Endothelial cell (in vitro differentiated cells): ENCODE results near the gene HEPN1. TPM values are rescaled to one million over a fixed set of nuclear protein-coding genes. Genes with fewer than 3 reads are reported as not detected.

Experiments
- DNase-seq: peaks from one replicate; pipeline ENCODE4 v3.0.0; 2021; ENCODE audit warnings: low spot score
- H3K27ac Mint-ChIP-seq: one replicate; pipeline ENCODE4 v1.8.0; 2021; ENCODE audit warnings: mixed read lengths, inconsistent platforms; ENCODE audit not compliant: unreplicated experiment
- H3K27me3 Mint-ChIP-seq: one replicate; pipeline ENCODE4 v1.8.0; 2021; ENCODE audit warnings: mild to moderate bottlenecking, moderate library complexity, mixed read lengths, inconsistent platforms; ENCODE audit not compliant: unreplicated experiment
- H3K36me3 Mint-ChIP-seq: one replicate; pipeline ENCODE4 v1.8.0; 2021; ENCODE audit warnings: mild to moderate bottlenecking, low read depth, mixed read lengths, inconsistent platforms; ENCODE audit not compliant: unreplicated experiment
- H3K4me1 Mint-ChIP-seq: one replicate; pipeline ENCODE4 v1.8.0; 2021; ENCODE audit warnings: mild to moderate bottlenecking, mixed read lengths, inconsistent platforms; ENCODE audit not compliant: unreplicated experiment
- H3K4me3 Mint-ChIP-seq: one replicate; pipeline ENCODE4 v1.8.0; 2021; ENCODE audit warnings: mild to moderate bottlenecking, mixed read lengths, inconsistent platforms; ENCODE audit not compliant: unreplicated experiment
- H3K9me3 Mint-ChIP-seq: one replicate; pipeline ENCODE4 v1.8.0; 2021; ENCODE audit warnings: mixed read lengths, inconsistent platforms; ENCODE audit not compliant: unreplicated experiment
- total RNA-seq: library from RNA; stranded (reverse); fragmentation: NEBNext Ultra II Directional; extraction: Animal tissue kit (Norgen Biotek cat#: 25700); gene quantifications from one replicate; pipeline ENCODE4 v1.2.1, GENCODE V29; 2021; ENCODE audit not compliant: unreplicated experiment
- TF ChIP-seq, protein P1 (sequence below): fragments of 200-600 bp; sonication (generic); IDR thresholded peaks from one replicate; pipeline ENCODE4 v1.5.0; 2021; ENCODE audit warnings: antibody characterized with exemption; ENCODE audit not compliant: unreplicated experiment

Gene HEPN1
- total RNA-seq, 1 donor from 2014 or later = not detected

DNA sequence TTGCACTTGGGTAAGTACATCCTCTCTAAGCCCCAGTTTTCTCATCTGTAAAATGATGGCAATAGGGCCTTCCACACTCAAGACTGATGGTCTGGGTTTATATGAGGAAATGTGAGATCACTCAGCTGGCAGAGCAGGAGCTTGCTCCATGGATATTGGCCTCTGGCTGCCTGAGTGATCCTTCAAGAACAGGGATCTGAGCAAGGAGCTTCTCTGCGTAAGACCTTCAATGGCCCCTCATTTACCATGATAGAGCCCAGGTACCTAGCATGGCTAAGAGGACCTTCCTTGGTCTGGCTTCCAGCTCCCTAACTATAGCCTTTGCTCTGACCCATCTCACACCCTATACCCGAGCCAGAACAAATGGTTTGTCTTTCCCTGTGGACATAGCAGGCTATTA, 26.9 kb upstream of the HEPN1 start:
- Mint-ChIP-seq H3K4me1 (peaks cover 35% of the 10 kb centered on the region), H3K9me3 (no peaks in the 10 kb centered on the region), H3K27me3 (peaks cover 4% of the 10 kb centered on the region), H3K27ac (no peak overlapping the region), H3K4me3 (no peak overlapping the region), H3K36me3 (peaks cover 35% of the 10 kb centered on the region)
- TF ChIP-seq, protein P1, sequence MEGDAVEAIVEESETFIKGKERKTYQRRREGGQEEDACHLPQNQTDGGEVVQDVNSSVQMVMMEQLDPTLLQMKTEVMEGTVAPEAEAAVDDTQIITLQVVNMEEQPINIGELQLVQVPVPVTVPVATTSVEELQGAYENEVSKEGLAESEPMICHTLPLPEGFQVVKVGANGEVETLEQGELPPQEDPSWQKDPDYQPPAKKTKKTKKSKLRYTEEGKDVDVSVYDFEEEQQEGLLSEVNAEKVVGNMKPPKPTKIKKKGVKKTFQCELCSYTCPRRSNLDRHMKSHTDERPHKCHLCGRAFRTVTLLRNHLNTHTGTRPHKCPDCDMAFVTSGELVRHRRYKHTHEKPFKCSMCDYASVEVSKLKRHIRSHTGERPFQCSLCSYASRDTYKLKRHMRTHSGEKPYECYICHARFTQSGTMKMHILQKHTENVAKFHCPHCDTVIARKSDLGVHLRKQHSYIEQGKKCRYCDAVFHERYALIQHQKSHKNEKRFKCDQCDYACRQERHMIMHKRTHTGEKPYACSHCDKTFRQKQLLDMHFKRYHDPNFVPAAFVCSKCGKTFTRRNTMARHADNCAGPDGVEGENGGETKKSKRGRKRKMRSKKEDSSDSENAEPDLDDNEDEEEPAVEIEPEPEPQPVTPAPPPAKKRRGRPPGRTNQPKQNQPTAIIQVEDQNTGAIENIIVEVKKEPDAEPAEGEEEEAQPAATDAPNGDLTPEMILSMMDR = no peak
- peak; percentile 0 for DNase-seq

DNA sequence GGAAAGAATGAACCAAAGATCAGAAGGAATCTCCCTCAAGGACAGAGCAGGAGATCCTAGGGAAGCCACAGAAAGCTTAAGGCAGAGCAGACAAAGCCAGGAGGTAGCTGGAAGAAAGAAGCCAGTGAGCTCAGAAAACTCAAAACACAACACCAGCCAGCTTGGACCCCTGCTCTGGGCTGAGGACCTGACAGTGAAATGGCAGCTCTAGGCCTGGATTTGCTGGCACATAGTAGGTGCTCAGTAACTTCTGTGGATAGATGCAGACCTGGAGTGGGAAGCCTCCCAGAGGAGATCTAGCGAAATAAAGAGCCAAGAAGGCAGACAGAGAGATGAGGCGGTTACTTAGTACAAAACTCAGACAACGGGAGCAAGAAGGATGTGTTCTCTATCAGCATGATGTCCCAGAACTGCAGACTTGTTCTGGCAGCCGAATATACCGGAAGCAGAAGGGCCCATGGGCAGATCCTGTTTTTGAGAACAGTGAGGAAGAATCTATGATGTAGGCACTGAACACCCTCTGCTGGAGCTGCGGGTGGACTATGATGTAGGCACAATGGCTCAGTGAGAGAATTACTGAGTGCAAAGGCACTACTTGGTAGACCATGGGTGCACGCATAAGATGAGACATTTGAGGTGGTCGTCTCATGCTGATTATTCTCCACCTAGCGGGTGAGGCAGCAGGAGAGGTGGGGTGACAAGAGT, 26.1 kb upstream of the HEPN1 start:
- H3K4me1 Mint-ChIP-seq = peaks cover 43% of the 10 kb centered on the region
- peaks cover 6% of the 10 kb centered on the region for H3K27me3 Mint-ChIP-seq
- DNase-seq = peak; percentile 1
- TF ChIP-seq, protein P1 = no peak
- H3K36me3 Mint-ChIP-seq = peaks cover 39% of the 10 kb centered on the region
- no peaks in the 10 kb centered on the region for H3K9me3 Mint-ChIP-seq
- H3K4me3 Mint-ChIP-seq = peak overlapping the region; percentile 37
- H3K27ac Mint-ChIP-seq = no peak overlapping the region

DNA sequence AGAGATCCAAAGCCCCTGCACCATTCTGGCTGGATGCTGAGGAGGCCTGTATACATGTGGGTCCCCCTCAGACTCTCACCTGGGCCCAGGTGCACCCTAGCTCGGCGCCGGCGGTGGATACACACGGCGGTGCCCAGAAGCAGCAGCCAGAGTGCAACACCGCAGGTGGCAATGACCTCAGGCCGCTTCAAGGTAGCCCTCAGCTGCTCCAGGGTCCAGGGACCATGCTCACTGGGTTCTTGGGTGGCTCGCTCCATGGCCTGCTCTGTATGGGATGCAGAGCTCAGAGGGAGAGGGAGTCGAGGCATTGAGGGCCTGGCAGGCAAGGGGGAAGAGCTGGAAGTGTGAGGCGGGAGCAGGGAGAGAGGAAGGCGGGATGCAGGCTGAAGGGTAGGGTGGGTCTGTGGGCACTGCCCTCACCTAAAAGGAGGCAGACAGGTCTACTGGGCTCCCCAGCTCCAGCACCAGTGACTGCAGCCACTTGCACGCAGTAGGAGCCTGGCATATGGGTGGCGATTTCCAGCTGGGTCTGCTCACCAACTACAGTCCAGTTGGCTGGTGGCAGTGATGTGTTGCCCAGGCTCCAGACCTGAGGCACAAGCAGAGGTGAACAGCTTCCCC, 25.2 kb upstream of the HEPN1 start:
- H3K4me1 Mint-ChIP-seq = peaks cover 53% of the 10 kb centered on the region
- TF ChIP-seq, protein P1 = no peak
- no peak overlapping the region for H3K27ac Mint-ChIP-seq
- H3K4me3 Mint-ChIP-seq = no peak overlapping the region
- peaks cover 9% of the 10 kb centered on the region for H3K27me3 Mint-ChIP-seq
- H3K36me3 Mint-ChIP-seq = peaks cover 31% of the 10 kb centered on the region
- DNase-seq = no peak
- H3K9me3 Mint-ChIP-seq = no peaks in the 10 kb centered on the region

DNA sequence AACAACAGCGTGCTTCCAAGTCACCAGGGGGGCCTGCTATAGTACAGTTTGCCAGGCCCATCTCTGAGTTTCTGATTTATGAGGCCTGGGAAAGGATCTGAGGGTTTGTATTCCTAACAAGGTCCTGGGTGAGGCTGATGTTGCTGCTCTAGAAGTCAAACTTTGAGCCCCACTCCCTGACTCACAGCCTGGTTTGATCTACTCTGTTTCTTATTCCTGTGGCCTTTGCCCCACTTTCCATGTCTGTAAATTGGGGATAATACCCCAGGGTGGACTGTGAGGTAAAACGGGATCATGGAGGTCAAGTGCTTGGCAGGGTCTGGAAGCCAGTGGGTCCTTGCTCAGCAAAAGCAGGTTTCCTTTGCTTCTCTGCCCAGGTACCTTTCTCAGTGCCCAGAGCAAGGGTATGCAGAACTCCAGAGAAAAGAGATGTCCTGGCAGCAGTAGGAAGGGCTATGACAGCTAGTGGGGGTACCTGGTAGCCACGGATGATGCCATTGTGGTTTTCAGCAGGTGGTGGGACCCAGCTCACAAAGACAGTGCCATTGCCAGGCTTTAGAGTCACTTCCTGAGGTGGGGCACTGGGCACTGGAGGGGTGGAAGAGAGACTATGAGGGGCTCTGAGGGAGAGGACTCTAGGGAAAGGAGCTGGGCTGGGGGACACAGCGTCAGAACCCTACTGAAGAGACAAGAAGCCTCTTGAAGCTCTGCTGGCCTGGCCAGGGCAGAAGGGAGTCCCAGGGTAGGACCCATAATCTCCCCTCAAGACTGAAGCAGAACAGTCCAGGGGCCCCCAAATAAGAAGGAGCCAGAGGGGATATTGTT, 24.2 kb upstream of the HEPN1 start:
- DNase-seq = no peak
- Mint-ChIP-seq H3K27me3 (peaks cover 14% of the 10 kb centered on the region), H3K27ac (peak overlapping the region; percentile 36), H3K36me3 (peaks cover 26% of the 10 kb centered on the region), H3K4me1 (peaks cover 54% of the 10 kb centered on the region), H3K9me3 (no peaks in the 10 kb centered on the region), H3K4me3 (no peak overlapping the region)
- TF ChIP-seq, protein P1 = no peak
